Aorta (tissue), 5 donors: ENCODE measurements around the gene FAM83F. TPM values are rescaled to one million over a fixed set of nuclear protein-coding genes. Genes with fewer than 3 reads are reported as not detected.
"Not testable (repeated sequence)": the region's sequence is repeated elsewhere in the genome, so short reads cannot be mapped to it uniquely, and the experiment has no call there.

Source experiments
- ATAC-seq: fragments of 200-7000 bp; cut with Tn5 transposase; one replicate; pipeline ENCODE4 v1.9.1; 2022; ENCODE audit warnings: moderate library complexity; ENCODE audit not compliant: low FRiP score
- DNase-seq, 2 donors: peaks; one replicate each; pipeline ENCODE4 v3.0.0-alpha.2; 2020
- H3K27ac ChIP-seq, 2 donors: one replicate each; pipeline ENCODE4 v1.5.1; 2013; ENCODE audit warnings: low read length in 2 of 2, mild to moderate bottlenecking in 2 of 2, moderate library complexity in 2 of 2, control low read depth in 1 of 2, inconsistent platforms in 1 of 2, low read depth in 1 of 2
- H3K27me3 ChIP-seq, 2 donors: one replicate each; pipeline ENCODE4 v1.6.1; 2013; ENCODE audit warnings: control low read depth in 1 of 2, low read length in 1 of 2, mild to moderate bottlenecking in 1 of 2, moderate library complexity in 1 of 2; ENCODE audit not compliant: insufficient read depth in 2 of 2, control insufficient read depth in 1 of 2
- H3K36me3 ChIP-seq, 2 donors: one replicate each; pipeline ENCODE4 v1.6.1; 2013; ENCODE audit warnings: control low read depth in 1 of 2, low read length in 1 of 2, mild to moderate bottlenecking in 1 of 2; ENCODE audit not compliant: insufficient read depth in 2 of 2, control insufficient read depth in 1 of 2
- H3K4me1 ChIP-seq, 2 donors: one replicate each; pipeline ENCODE4 v1.6.1; 2013; ENCODE audit warnings: low read length in 2 of 2, control low read depth in 1 of 2, mild to moderate bottlenecking in 1 of 2, moderate library complexity in 1 of 2; ENCODE audit not compliant: insufficient read depth in 2 of 2, control insufficient read depth in 1 of 2
- H3K4me3 ChIP-seq, 2 donors: one replicate each; pipeline ENCODE4 v1.5.1; 2013; ENCODE audit warnings: low read length in 2 of 2, control low read depth in 1 of 2, mild to moderate bottlenecking in 1 of 2
- H3K9me3 ChIP-seq: one replicate; pipeline ENCODE4 v1.6.1; 2013; ENCODE audit warnings: mild to moderate bottlenecking, low read length; ENCODE audit not compliant: control insufficient read depth
- WGBS, 2 donors: extraction: QIAGEN DNeasy Blood & Tissue Kit; methylation state at CpG; one replicate each; pipeline ENCODE4 v1.1.7; 2013; 5-methylcytosine and 5-hydroxymethylcytosine counted together
- intact Hi-C, 2 donors: fragments of 100-400 bp; cut with DNase I; formaldehyde crosslinking; loops; one replicate each; pipeline versions ENCODE4 v1.14.2 to v1.15.0; 2022
- polyA plus RNA-seq, 2 donors: library from polyadenylated mRNA; stranded (reverse); fragments of 200-250 nt; gene quantifications; one replicate each; pipeline ENCODE4 v1.2.3, GENCODE V29; 2013
- total RNA-seq, 2 donors: library from RNA; stranded (reverse); fragmentation: NEBNext Ultra II Directional; extraction: Animal tissue kit (Norgen Biotek cat#: 25700); gene quantifications; one replicate each; pipeline ENCODE4 v1.2.1, GENCODE V29; 2021
- donor health status: healthy with polysubstance abuse.
- donor health status: Bipolar disorder and iron deficiency.
- donor health status: DM: no; HTN: no; CAD: no.
- donor health status: DM: no; HTN: no; CAD: no.
- donor health status: DM: yes; HTN: yes; CAD: no.

The FAM83F gene
- total and polyA plus RNA-seq, 4 donors = 0.15 to 0.88 (median 0.84) TPM; not detected in 1

DNA sequence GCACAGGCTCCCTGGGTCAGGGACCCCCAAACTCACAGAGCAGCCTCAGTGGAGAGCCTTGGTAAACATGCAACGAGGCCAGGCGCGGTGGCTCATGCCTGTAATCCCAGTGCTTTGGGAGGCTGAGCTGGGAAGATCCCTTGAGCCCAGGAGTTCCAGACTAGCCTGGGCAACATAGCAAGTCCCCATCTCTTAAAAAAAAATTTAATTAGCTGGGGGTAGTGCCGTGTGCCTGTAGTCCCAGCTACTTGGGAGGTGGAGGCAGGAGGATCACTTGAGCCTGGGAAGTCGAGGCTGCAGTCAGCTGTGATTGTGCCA lies 30.3 kb downstream of the FAM83F start:
- H3K9me3 ChIP-seq, H3K4me1 ChIP-seq, H3K27ac ChIP-seq, ATAC-seq, DNase-seq, H3K36me3 ChIP-seq, H3K4me3 ChIP-seq, H3K27me3 ChIP-seq: not testable (repeated sequence)
- intact Hi-C loops = loop anchor here in 1 of 2 donors (2.0 kb wide), 1 partner anchor 490 kb away; no protein-coding TSS in a partner anchor
- 37 to 40% methylated on average over 5 of the region's 5 CpGs for WGBS, 2 donors

GRCh38 chr22:40025856-40026255 lies 31.1 kb downstream of the FAM83F start:
- Histone ChIP-seq H3K36me3 (no peaks in the 10 kb centered on the region), H3K27me3 (no peaks in the 10 kb centered on the region), H3K4me1 (no peaks in the 10 kb centered on the region), H3K27ac (no peak overlapping the region), H3K4me3 (no peak overlapping the region), H3K9me3 (no peaks in the 10 kb centered on the region)
- 86 to 88% methylated on average over 10 of the region's 10 CpGs for WGBS, 2 donors
- intact Hi-C loops = loop anchor here in 1 of 2 donors (2.0 kb wide), 1 partner anchor 491 kb away; no protein-coding TSS in a partner anchor
- ATAC-seq (no peak), DNase-seq (peak in 1 of 2 donors; percentile 35)

DNA sequence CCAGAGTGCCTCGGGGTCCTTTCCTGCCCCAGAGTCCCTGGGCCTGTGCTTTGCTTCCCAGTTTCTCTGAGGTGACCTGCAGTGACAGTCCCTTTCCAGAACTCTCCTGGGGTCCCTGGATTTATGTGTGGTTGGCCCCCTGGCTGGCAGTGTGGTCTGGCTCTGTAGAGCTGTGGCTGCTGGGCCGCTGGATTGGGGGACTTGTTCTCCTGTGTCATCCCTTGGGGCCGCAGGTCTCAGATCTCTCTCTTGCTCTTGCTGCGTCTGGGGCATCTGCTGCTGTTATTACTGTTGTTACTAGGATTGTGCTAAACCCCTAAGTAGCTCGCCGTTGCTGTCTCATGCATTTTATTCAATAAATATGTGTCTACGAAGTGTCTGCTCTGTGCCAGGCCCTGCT lies 31.9 kb downstream of the FAM83F start:
- no peak overlapping the region for H3K4me3 ChIP-seq
- H3K4me1 ChIP-seq = no peaks in the 10 kb centered on the region
- H3K27me3 ChIP-seq = no peaks in the 10 kb centered on the region
- no peak for ATAC-seq
- H3K27ac ChIP-seq = no peak overlapping the region
- WGBS, 2 donors = 85 to 87% methylated on average over 7 of the region's 7 CpGs
- peak; percentile 17 to 50 for DNase-seq
- intact Hi-C loops = no loop called here
- no peaks in the 10 kb centered on the region for H3K36me3 ChIP-seq
- no peaks in the 10 kb centered on the region for H3K9me3 ChIP-seq

GRCh38 chr22:40027191-40028097 lies 32.7 kb downstream of the FAM83F start:
- ATAC-seq = no peak
- Histone ChIP-seq H3K4me1 (no peaks in the 10 kb centered on the region), H3K36me3 (no peaks in the 10 kb centered on the region), H3K9me3 (no peaks in the 10 kb centered on the region), H3K4me3 (no peak overlapping the region), H3K27me3 (no peaks in the 10 kb centered on the region), H3K27ac (no peak overlapping the region)
- 86 to 90% methylated on average over 20 to 21 of the region's 21 CpGs for WGBS, 2 donors
- intact Hi-C loops = no loop called here
- DNase-seq = peak; percentile 39 to 44

GRCh38 chr22:40028098-40028425 lies 33.3 kb downstream of the FAM83F start:
- Histone ChIP-seq H3K9me3 (no peaks in the 10 kb centered on the region), H3K27ac (no peak overlapping the region), H3K4me1 (no peaks in the 10 kb centered on the region), H3K27me3 (no peaks in the 10 kb centered on the region), H3K36me3 (no peaks in the 10 kb centered on the region), H3K4me3 (no peak overlapping the region)
- WGBS, 2 donors = 89 to 91% methylated on average over 6 of the region's 6 CpGs
- DNase-seq (peak; percentile 31 to 64), ATAC-seq (no peak)
- intact Hi-C loops = no loop called here

DNA sequence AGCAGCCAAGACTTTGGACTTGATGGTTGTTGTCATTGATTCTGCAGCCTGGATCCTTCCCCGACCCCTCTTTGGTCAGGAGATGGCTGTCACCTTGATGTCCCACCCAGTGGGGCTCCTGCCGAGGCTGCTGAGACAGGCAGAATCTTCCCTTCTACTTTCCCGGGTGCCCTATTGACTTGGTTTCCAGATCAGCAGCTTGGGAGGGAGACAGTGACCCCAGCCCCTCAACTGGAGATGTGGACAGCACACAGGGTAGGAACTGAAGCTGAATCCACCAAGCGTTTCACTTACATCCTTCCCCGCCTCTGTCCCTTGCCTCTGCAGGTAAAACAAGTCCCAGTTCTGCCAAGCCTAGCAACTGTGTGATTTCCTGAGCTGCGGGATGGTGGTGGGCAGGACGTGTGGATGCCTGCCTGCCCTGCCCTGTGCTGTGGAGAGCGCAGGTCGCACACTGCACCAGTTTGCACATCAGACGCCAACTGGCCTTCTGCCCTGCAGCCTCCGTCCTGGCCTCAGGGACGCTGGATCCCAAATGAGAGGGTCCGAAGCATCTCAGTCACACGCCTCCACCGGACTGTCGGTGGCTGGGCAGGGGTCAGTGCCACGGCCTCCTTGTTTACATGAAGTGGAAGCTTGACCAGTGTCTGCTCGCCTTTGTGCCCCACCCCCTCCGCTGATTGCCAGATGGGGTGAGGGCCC lies 34.6 kb downstream of the FAM83F start:
- 84 to 88% methylated on average over 18 to 19 of the region's 19 CpGs for WGBS, 2 donors
- no peaks in the 10 kb centered on the region for H3K4me1 ChIP-seq

GRCh38 chr22:40030026-40030757 lies 35.4 kb downstream of the FAM83F start:
- no peaks in the 10 kb centered on the region for H3K9me3 ChIP-seq
- intact Hi-C loops = loop anchor here in 1 of 2 donors (5.0 kb wide), 1 partner anchor 982 kb away; no protein-coding TSS in a partner anchor
- H3K27ac ChIP-seq = no peak overlapping the region
- no peaks in the 10 kb centered on the region for H3K4me1 ChIP-seq
- H3K27me3 ChIP-seq = no peaks in the 10 kb centered on the region
- no peak overlapping the region for H3K4me3 ChIP-seq
- 93 to 94% methylated on average over 13 of the region's 13 CpGs for WGBS, 2 donors
- DNase-seq = peak in 1 of 2 donors; percentile 48
- H3K36me3 ChIP-seq = no peaks in the 10 kb centered on the region
- no peak for ATAC-seq

More for the DNA sequence above, 34.6 kb downstream of the FAM83F start:
- no peak overlapping the region for H3K4me3 ChIP-seq
- DNase-seq (peak in 1 of 2 donors; percentile 55), ATAC-seq (no peak)
- H3K9me3 ChIP-seq = no peaks in the 10 kb centered on the region
- no peaks in the 10 kb centered on the region for H3K27me3 ChIP-seq
- no peak overlapping the region for H3K27ac ChIP-seq
- H3K36me3 ChIP-seq = no peaks in the 10 kb centered on the region
- intact Hi-C loops = no loop called here

- H3K27ac ChIP-seq = no peak overlapping the region
- no peak overlapping the region for H3K4me3 ChIP-seq
- ATAC-seq (no peak), DNase-seq (peak in 1 of 2 donors; percentile 30)
- intact Hi-C loops = loop anchor here in 1 of 2 donors (5.0 kb wide), 1 partner anchor 982 kb away; no protein-coding TSS in a partner anchor
- WGBS, 2 donors = 91 to 94% methylated on average over 4 of the region's 4 CpGs
- H3K36me3 ChIP-seq = no peaks in the 10 kb centered on the region
- H3K4me1 ChIP-seq = no peaks in the 10 kb centered on the region
- no peaks in the 10 kb centered on the region for H3K9me3 ChIP-seq
- H3K27me3 ChIP-seq = no peaks in the 10 kb centered on the region
Observed at GRCh38 chr22:40030758-40031095, 36.0 kb downstream of the FAM83F start.
